ENCODE results near the gene DOK3. TPM values are rescaled to one million over a fixed set of nuclear protein-coding genes. Genes with fewer than 3 reads are reported as not detected.

Gene DOK3
- total RNA-seq, 1 experiment from 2014 or later: 16.4 TPM

DNA sequence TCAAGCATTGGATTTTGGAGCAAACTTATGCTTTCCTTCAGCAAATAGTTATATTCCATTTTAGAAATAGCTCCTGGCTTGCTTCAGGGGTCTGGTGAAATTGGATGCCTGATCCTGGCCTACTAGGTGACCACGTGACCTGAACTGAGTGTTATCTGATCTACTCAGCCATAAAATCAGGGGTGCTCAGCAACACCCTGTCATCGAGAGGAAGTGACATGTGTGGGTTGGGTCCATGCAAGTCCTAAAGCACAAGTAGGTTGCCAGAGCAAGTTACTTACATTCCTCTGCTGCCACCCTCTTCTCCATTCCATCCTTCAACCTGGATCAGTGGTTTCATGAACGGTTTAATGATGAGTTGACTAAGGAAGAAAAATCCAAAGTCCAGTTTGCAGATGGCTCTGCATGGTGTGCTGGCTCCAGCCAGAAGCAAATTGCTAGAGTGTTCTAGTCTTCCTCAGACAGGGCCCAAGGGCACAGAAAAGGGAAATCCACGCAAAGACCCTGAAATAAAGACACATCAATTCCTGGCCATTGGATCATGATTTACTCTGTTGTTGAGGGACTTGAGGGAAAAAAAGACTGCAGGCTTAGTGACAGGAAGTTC lies 47.5 kb upstream of the DOK3 start:
- Histone ChIP-seq H2BK5ac (ENCODE audit: insufficient read length, low read length) (no peak overlapping the region), H2BK120ac (ENCODE audit: low read depth, low read length, poor library complexity, severe bottlenecking) (no peak overlapping the region), H4K8ac (replicated peaks; ENCODE audit: insufficient read length, low read depth, low read length) (no peak overlapping the region), H3K23ac (ENCODE audit: insufficient read length, low read depth, low read length) (no peak overlapping the region), H3K27ac (ENCODE audit: insufficient read length, low read depth, low read length) (no peak overlapping the region), H3T11ph (ENCODE audit: low read length) (no peak overlapping the region), H3K14ac (ENCODE audit: insufficient read depth, low read length) (no peak overlapping the region), H4K5ac (ENCODE audit: insufficient read length, low read depth, low read length) (no peak overlapping the region), H2BK12ac (ENCODE audit: insufficient read length, low read depth, low read length) (no peak overlapping the region), H3K4ac (ENCODE audit: low read depth, low read length) (no peak overlapping the region), H4K91ac (ENCODE audit: insufficient read length, low read depth, low read length) (no peak overlapping the region), H2BK20ac (ENCODE audit: low read depth, low read length, poor library complexity, severe bottlenecking) (no peak overlapping the region), H3K56ac (ENCODE audit: insufficient read length, low read depth, low read length) (no peak overlapping the region), H4K20me1 (ENCODE audit: control insufficient read depth, insufficient read depth, insufficient read length) (no peaks in the 10 kb centered on the region), H3K9me3 (ENCODE audit: control insufficient read depth, low read depth, low read length) (no peaks in the 10 kb centered on the region), H3K79me1 (ENCODE audit: insufficient read depth, low read depth, low read length, poor library complexity, severe bottlenecking) (peaks cover 14% of the 10 kb centered on the region), H3K9ac (ENCODE audit: extremely low read depth, insufficient read length, low read length) (no peak overlapping the region), H3K27me3 (ENCODE audit: insufficient read depth, low read length) (no peaks in the 10 kb centered on the region), H2AFZ (ENCODE audit: low read length) (no peak overlapping the region), H2AK5ac (ENCODE audit: insufficient read length, low read length) (no peak overlapping the region), H3K79me2 (ENCODE audit: insufficient read depth, low read length) (peaks cover 9% of the 10 kb centered on the region; the same call in 1 of the 2 replicates), H3K18ac (ENCODE audit: insufficient read length, low read depth, low read length) (no peak overlapping the region), H3K4me1 (ENCODE audit: insufficient read depth, low read length) (peaks cover 5% of the 10 kb centered on the region; the same call in 1 of the 2 replicates), H2BK15ac (ENCODE audit: low read depth, low read length) (no peak overlapping the region), H3K4me2 (ENCODE audit: insufficient read depth, insufficient read length, low read length) (no peak overlapping the region), H3K23me2 (ENCODE audit: insufficient read length, low read depth, low read length, poor library complexity, severe bottlenecking) (peaks cover 15% of the 10 kb centered on the region)
- Mint-ChIP-seq H3K9me3 (peaks cover 19 to 21% of the 10 kb centered on the region in 2 experiments), H3K27ac (no peak overlapping the region), H3K4me3 (no peak overlapping the region), H3K36me3 (ENCODE audit: insufficient read depth in 1 of 3, low read depth in 3 of 3) (peaks cover 14 to 23% (median 18%) of the 10 kb centered on the region in 3 experiments), H3K27me3 (ENCODE audit: low read depth) (peaks cover 12% of the 10 kb centered on the region), H3K4me1 (peaks cover 33 to 35% of the 10 kb centered on the region in 2 experiments)
- WGBS (ENCODE audit: extremely low coverage, insufficient read length, low lambda C conversion rate): no CpG with 5 or more reads among the region's 4 CpGs
- DNase-seq: no peak
- TF ChIP-seq, protein P1, sequence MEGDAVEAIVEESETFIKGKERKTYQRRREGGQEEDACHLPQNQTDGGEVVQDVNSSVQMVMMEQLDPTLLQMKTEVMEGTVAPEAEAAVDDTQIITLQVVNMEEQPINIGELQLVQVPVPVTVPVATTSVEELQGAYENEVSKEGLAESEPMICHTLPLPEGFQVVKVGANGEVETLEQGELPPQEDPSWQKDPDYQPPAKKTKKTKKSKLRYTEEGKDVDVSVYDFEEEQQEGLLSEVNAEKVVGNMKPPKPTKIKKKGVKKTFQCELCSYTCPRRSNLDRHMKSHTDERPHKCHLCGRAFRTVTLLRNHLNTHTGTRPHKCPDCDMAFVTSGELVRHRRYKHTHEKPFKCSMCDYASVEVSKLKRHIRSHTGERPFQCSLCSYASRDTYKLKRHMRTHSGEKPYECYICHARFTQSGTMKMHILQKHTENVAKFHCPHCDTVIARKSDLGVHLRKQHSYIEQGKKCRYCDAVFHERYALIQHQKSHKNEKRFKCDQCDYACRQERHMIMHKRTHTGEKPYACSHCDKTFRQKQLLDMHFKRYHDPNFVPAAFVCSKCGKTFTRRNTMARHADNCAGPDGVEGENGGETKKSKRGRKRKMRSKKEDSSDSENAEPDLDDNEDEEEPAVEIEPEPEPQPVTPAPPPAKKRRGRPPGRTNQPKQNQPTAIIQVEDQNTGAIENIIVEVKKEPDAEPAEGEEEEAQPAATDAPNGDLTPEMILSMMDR (conservative IDR thresholded peaks at IDR 0.05): no peak
